Measurements from ENCODE around the gene LTBP2.

- TF ChIP-seq CTCF (tag by site-specific recombination; IDR thresholded peaks at IDR 0.05): no peak
- TF ChIP-seq ZNF280C (tag by site-specific recombination; IDR thresholded peaks at IDR 0.05): no peak
- TF ChIP-seq ZNF776 (tag by site-specific recombination; IDR thresholded peaks at IDR 0.05; ENCODE audit: borderline replicate concordance): no peak
- TF ChIP-seq ZNF140 (tag by site-specific recombination; IDR thresholded peaks at IDR 0.05): no peak
- TF ChIP-seq ZNF785 (tag by site-specific recombination; IDR thresholded peaks at IDR 0.05): no peak
- TF ChIP-seq, protein P1, sequence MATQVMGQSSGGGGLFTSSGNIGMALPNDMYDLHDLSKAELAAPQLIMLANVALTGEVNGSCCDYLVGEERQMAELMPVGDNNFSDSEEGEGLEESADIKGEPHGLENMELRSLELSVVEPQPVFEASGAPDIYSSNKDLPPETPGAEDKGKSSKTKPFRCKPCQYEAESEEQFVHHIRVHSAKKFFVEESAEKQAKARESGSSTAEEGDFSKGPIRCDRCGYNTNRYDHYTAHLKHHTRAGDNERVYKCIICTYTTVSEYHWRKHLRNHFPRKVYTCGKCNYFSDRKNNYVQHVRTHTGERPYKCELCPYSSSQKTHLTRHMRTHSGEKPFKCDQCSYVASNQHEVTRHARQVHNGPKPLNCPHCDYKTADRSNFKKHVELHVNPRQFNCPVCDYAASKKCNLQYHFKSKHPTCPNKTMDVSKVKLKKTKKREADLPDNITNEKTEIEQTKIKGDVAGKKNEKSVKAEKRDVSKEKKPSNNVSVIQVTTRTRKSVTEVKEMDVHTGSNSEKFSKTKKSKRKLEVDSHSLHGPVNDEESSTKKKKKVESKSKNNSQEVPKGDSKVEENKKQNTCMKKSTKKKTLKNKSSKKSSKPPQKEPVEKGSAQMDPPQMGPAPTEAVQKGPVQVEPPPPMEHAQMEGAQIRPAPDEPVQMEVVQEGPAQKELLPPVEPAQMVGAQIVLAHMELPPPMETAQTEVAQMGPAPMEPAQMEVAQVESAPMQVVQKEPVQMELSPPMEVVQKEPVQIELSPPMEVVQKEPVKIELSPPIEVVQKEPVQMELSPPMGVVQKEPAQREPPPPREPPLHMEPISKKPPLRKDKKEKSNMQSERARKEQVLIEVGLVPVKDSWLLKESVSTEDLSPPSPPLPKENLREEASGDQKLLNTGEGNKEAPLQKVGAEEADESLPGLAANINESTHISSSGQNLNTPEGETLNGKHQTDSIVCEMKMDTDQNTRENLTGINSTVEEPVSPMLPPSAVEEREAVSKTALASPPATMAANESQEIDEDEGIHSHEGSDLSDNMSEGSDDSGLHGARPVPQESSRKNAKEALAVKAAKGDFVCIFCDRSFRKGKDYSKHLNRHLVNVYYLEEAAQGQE (tag by site-specific recombination; IDR thresholded peaks at IDR 0.05): no peak
- no peak for TF ChIP-seq ZSCAN30 (tag by site-specific recombination; IDR thresholded peaks at IDR 0.05)
- TF ChIP-seq ZNF660 (tag by site-specific recombination; IDR thresholded peaks at IDR 0.05): no peak
- no peak for TF ChIP-seq YY1 (tag by site-specific recombination; IDR thresholded peaks at IDR 0.05)
- TF ChIP-seq, protein P2, sequence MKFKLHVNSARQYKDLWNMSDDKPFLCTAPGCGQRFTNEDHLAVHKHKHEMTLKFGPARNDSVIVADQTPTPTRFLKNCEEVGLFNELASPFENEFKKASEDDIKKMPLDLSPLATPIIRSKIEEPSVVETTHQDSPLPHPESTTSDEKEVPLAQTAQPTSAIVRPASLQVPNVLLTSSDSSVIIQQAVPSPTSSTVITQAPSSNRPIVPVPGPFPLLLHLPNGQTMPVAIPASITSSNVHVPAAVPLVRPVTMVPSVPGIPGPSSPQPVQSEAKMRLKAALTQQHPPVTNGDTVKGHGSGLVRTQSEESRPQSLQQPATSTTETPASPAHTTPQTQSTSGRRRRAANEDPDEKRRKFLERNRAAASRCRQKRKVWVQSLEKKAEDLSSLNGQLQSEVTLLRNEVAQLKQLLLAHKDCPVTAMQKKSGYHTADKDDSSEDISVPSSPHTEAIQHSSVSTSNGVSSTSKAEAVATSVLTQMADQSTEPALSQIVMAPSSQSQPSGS (tag by site-specific recombination; IDR thresholded peaks at IDR 0.05; ENCODE audit: low read depth): no peak
- TF ChIP-seq, protein P3, sequence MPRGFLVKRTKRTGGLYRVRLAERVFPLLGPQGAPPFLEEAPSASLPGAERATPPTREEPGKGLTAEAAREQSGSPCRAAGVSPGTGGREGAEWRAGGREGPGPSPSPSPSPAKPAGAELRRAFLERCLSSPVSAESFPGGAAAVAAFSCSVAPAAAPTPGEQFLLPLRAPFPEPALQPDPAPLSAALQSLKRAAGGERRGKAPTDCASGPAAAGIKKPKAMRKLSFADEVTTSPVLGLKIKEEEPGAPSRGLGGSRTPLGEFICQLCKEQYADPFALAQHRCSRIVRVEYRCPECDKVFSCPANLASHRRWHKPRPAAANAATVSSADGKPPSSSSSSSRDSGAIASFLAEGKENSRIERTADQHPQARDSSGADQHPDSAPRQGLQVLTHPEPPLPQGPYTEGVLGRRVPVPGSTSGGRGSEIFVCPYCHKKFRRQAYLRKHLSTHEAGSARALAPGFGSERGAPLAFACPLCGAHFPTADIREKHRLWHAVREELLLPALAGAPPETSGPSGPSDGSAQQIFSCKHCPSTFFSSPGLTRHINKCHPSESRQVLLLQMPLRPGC (tag by site-specific recombination; IDR thresholded peaks at IDR 0.05): no peak
- TF ChIP-seq HOXA7 (CRISPR knock-in tag; IDR thresholded peaks at IDR 0.05; ENCODE audit: borderline replicate concordance): no peak
- TF ChIP-seq PRDM1 (tag by site-specific recombination; IDR thresholded peaks at IDR 0.05): no peak
- no peak for TF ChIP-seq REPIN1 (tag by site-specific recombination; IDR thresholded peaks at IDR 0.05; ENCODE audit: low read depth)
Measured at GRCh38 chr14:74618078-74618952, 6.3 kb upstream of the LTBP2 start.
